ENCODE data around the gene FBLIM1.
"Not testable (repeated sequence)": the region's sequence is repeated elsewhere in the genome, so short reads cannot be mapped to it uniquely, and the experiment has no call there.

Gene FBLIM1

GRCh38 chr1:15803380-15803779 is 44.8 kb downstream of the FBLIM1 start:
- H3K4me2 ChIP-seq (ENCODE audit: low read length, poor library complexity, severe bottlenecking), result no peak overlapping the region
- H3K27me3 ChIP-seq (ENCODE audit: control insufficient read depth in 1 of 2, insufficient read depth in 1 of 2, low read length in 2 of 2), result no peaks in the 10 kb centered on the region
- peak overlapping the region; percentile 84 for H2AK5ac ChIP-seq (ENCODE audit: low read length, severe bottlenecking)
- WGBS, result 69% methylated on average over 3 of the region's 4 CpGs
- H3K36me3 ChIP-seq (ENCODE audit: control insufficient read depth in 1 of 2, insufficient read depth in 2 of 2, low read depth in 1 of 2, low read length in 2 of 2), result no peaks in the 10 kb centered on the region
- H4K8ac ChIP-seq (ENCODE audit: low read length), result no peak overlapping the region
- no peak overlapping the region for H4K91ac ChIP-seq (ENCODE audit: low read length)
- H3K79me1 ChIP-seq (replicated peaks; ENCODE audit: low read length, poor library complexity, severe bottlenecking), result no peaks in the 10 kb centered on the region
- H3K9me3 ChIP-seq (ENCODE audit: control insufficient read depth, low read length), result no peaks in the 10 kb centered on the region
- H3K4me1 ChIP-seq (ENCODE audit: control insufficient read depth, insufficient read depth, low read depth, low read length), result peaks cover 24% of the 10 kb centered on the region
- H2BK120ac ChIP-seq (ENCODE audit: low read depth, low read length), result no peak overlapping the region
- no peak overlapping the region for H3K23ac ChIP-seq (ENCODE audit: low read length in 2 of 2)
- H3K18ac ChIP-seq (ENCODE audit: low read depth in 1 of 2, low read length in 2 of 2), result no peak overlapping the region
- no peak overlapping the region for H2BK12ac ChIP-seq (ENCODE audit: low read length in 2 of 2)
- no peak overlapping the region for H3K4ac ChIP-seq (ENCODE audit: low read depth in 1 of 2, low read length in 2 of 2)
- H3K14ac ChIP-seq (ENCODE audit: low read length in 2 of 2), result no peak overlapping the region
- no peak overlapping the region for H2AFZ ChIP-seq (ENCODE audit: low read depth, low read length)
- no peak overlapping the region for H3K27ac ChIP-seq (ENCODE audit: low read length, poor library complexity, severe bottlenecking)
- no peak overlapping the region for H3K4me3 ChIP-seq (ENCODE audit: insufficient read depth in 1 of 2, low read depth in 1 of 2, low read length in 2 of 2)
- no peak overlapping the region for H2BK5ac ChIP-seq (ENCODE audit: low read depth, low read length, poor library complexity, severe bottlenecking)
- no peak overlapping the region for H2BK15ac ChIP-seq (ENCODE audit: low read depth, poor library complexity, severe bottlenecking)
- H3K9ac ChIP-seq (ENCODE audit: low read length), result no peak overlapping the region
- peak; percentile 44 for DNase-seq

GRCh38 chr1:15804060-15804459 is 45.5 kb downstream of the FBLIM1 start:
- H3K4ac ChIP-seq (ENCODE audit: low read depth in 1 of 2, low read length in 2 of 2), result no peak overlapping the region
- no peaks in the 10 kb centered on the region for H3K79me1 ChIP-seq (replicated peaks; ENCODE audit: low read length, poor library complexity, severe bottlenecking)
- H2AFZ ChIP-seq (ENCODE audit: low read depth, low read length), result no peak overlapping the region
- peaks cover 26% of the 10 kb centered on the region for H3K4me1 ChIP-seq (ENCODE audit: control insufficient read depth, insufficient read depth, low read depth, low read length)
- H4K8ac ChIP-seq (ENCODE audit: low read length), result no peak overlapping the region
- no peaks in the 10 kb centered on the region for H3K9me3 ChIP-seq (ENCODE audit: control insufficient read depth, low read length)
- no peak overlapping the region for H2BK120ac ChIP-seq (ENCODE audit: low read depth, low read length)
- H3K14ac ChIP-seq (ENCODE audit: low read length in 2 of 2), result no peak overlapping the region
- no peaks in the 10 kb centered on the region for H3K27me3 ChIP-seq (ENCODE audit: control insufficient read depth in 1 of 2, insufficient read depth in 1 of 2, low read length in 2 of 2)
- H3K4me3 ChIP-seq (ENCODE audit: insufficient read depth in 1 of 2, low read depth in 1 of 2, low read length in 2 of 2), result no peak overlapping the region
- WGBS, result 91% methylated on average over 7 of the region's 8 CpGs
- no peak overlapping the region for H3K27ac ChIP-seq (ENCODE audit: low read length, poor library complexity, severe bottlenecking)
- no peak overlapping the region for H2AK5ac ChIP-seq (ENCODE audit: low read length, severe bottlenecking)
- H2BK15ac ChIP-seq (ENCODE audit: low read depth, poor library complexity, severe bottlenecking), result no peak overlapping the region
- H2BK5ac ChIP-seq (ENCODE audit: low read depth, low read length, poor library complexity, severe bottlenecking), result no peak overlapping the region
- DNase-seq, result no peak
- no peak overlapping the region for H3K9ac ChIP-seq (ENCODE audit: low read length)
- H3K4me2 ChIP-seq (ENCODE audit: low read length, poor library complexity, severe bottlenecking), result no peak overlapping the region
- H4K91ac ChIP-seq (ENCODE audit: low read length), result no peak overlapping the region
- no peak overlapping the region for H3K23ac ChIP-seq (ENCODE audit: low read length in 2 of 2)
- no peaks in the 10 kb centered on the region for H3K36me3 ChIP-seq (ENCODE audit: control insufficient read depth in 1 of 2, insufficient read depth in 2 of 2, low read depth in 1 of 2, low read length in 2 of 2)
- no peak overlapping the region for H2BK12ac ChIP-seq (ENCODE audit: low read length in 2 of 2)
- H3K18ac ChIP-seq (ENCODE audit: low read depth in 1 of 2, low read length in 2 of 2), result no peak overlapping the region

- H3K18ac ChIP-seq (ENCODE audit: low read depth in 1 of 2, low read length in 2 of 2), result no peak overlapping the region
- H2AFZ ChIP-seq (ENCODE audit: low read depth, low read length), result no peak overlapping the region
- H2BK12ac ChIP-seq (ENCODE audit: low read length in 2 of 2), result no peak overlapping the region
- H4K91ac ChIP-seq (ENCODE audit: low read length), result no peak overlapping the region
- H2BK15ac ChIP-seq (ENCODE audit: low read depth, poor library complexity, severe bottlenecking), result no peak overlapping the region
- no peak overlapping the region for H3K4me2 ChIP-seq (ENCODE audit: low read length, poor library complexity, severe bottlenecking)
- H3K4ac ChIP-seq (ENCODE audit: low read depth in 1 of 2, low read length in 2 of 2), result no peak overlapping the region
- H3K4me3 ChIP-seq (ENCODE audit: insufficient read depth in 1 of 2, low read depth in 1 of 2, low read length in 2 of 2), result no peak overlapping the region
- H4K8ac ChIP-seq (ENCODE audit: low read length), result no peak overlapping the region
- no peaks in the 10 kb centered on the region for H3K9me3 ChIP-seq (ENCODE audit: control insufficient read depth, low read length)
- no peak overlapping the region for H3K27ac ChIP-seq (ENCODE audit: low read length, poor library complexity, severe bottlenecking)
- DNase-seq, result no peak
- H3K4me1 ChIP-seq (ENCODE audit: control insufficient read depth, insufficient read depth, low read depth, low read length), result peaks cover 6% of the 10 kb centered on the region
- H2AK5ac ChIP-seq (ENCODE audit: low read length, severe bottlenecking), result no peak overlapping the region
- H2BK5ac ChIP-seq (ENCODE audit: low read depth, low read length, poor library complexity, severe bottlenecking), result no peak overlapping the region
- H2BK120ac ChIP-seq (ENCODE audit: low read depth, low read length), result no peak overlapping the region
- H3K14ac ChIP-seq (ENCODE audit: low read length in 2 of 2), result no peak overlapping the region
- H3K9ac ChIP-seq (ENCODE audit: low read length), result no peak overlapping the region
- no peaks in the 10 kb centered on the region for H3K36me3 ChIP-seq (ENCODE audit: control insufficient read depth in 1 of 2, insufficient read depth in 2 of 2, low read depth in 1 of 2, low read length in 2 of 2)
- over 99% methylated on average over 8 of the region's 10 CpGs for WGBS
- no peaks in the 10 kb centered on the region for H3K27me3 ChIP-seq (ENCODE audit: control insufficient read depth in 1 of 2, insufficient read depth in 1 of 2, low read length in 2 of 2)
- no peak overlapping the region for H3K23ac ChIP-seq (ENCODE audit: low read length in 2 of 2)
- H3K79me1 ChIP-seq (replicated peaks; ENCODE audit: low read length, poor library complexity, severe bottlenecking), result no peaks in the 10 kb centered on the region
These were observed 48.5 kb downstream of the FBLIM1 start for GRCh38 chr1:15807121-15807520.

- not testable (repeated sequence) for H3K4me2 ChIP-seq (ENCODE audit: low read length, poor library complexity, severe bottlenecking); H3K4ac ChIP-seq (ENCODE audit: low read depth in 1 of 2, low read length in 2 of 2); H3K27me3 ChIP-seq (ENCODE audit: control insufficient read depth in 1 of 2, insufficient read depth in 1 of 2, low read length in 2 of 2); H2AFZ ChIP-seq (ENCODE audit: low read depth, low read length); H2BK15ac ChIP-seq (ENCODE audit: low read depth, poor library complexity, severe bottlenecking); DNase-seq; H2BK5ac ChIP-seq (ENCODE audit: low read depth, low read length, poor library complexity, severe bottlenecking); H3K4me3 ChIP-seq (ENCODE audit: insufficient read depth in 1 of 2, low read depth in 1 of 2, low read length in 2 of 2); H2BK12ac ChIP-seq (ENCODE audit: low read length in 2 of 2); H2AK5ac ChIP-seq (ENCODE audit: low read length, severe bottlenecking); H3K23ac ChIP-seq (ENCODE audit: low read length in 2 of 2); H2BK120ac ChIP-seq (ENCODE audit: low read depth, low read length); H3K27ac ChIP-seq (ENCODE audit: low read length, poor library complexity, severe bottlenecking); H3K18ac ChIP-seq (ENCODE audit: low read depth in 1 of 2, low read length in 2 of 2); H3K79me1 ChIP-seq (replicated peaks; ENCODE audit: low read length, poor library complexity, severe bottlenecking); H3K4me1 ChIP-seq (ENCODE audit: control insufficient read depth, insufficient read depth, low read depth, low read length); H4K8ac ChIP-seq (ENCODE audit: low read length); H3K9ac ChIP-seq (ENCODE audit: low read length); H3K9me3 ChIP-seq (ENCODE audit: control insufficient read depth, low read length); H4K91ac ChIP-seq (ENCODE audit: low read length); H3K36me3 ChIP-seq (ENCODE audit: control insufficient read depth in 1 of 2, insufficient read depth in 2 of 2, low read depth in 1 of 2, low read length in 2 of 2)
- peak within 1 kb of the TSS in 1 of 2 experiments; percentile 64 for H3K14ac ChIP-seq (ENCODE audit: low read length in 2 of 2)
- 95% methylated on average over 9 of the region's 11 CpGs for WGBS
These were observed 49.0 kb downstream of the FBLIM1 start, which contains the start of gene UQCRHL for GRCh38 chr1:15807549-15807948. UQCRHL (minus strand) TSS chr1:15807649; CDS start chr1:15807649, 0 bp downstream.
